CD4-positive, alpha-beta T cell treated with Interleukin-21 for 1 hour (primary cell): ENCODE results near the gene SLC27A4.
A peak's percentile ranks its signal among the peaks of the same experiment; 100 is the strongest.

Experiments
- DNase-seq: peaks from one replicate; pipeline ENCODE4 v3.0.0-alpha.2; 2020

Gene SLC27A4

DNA sequence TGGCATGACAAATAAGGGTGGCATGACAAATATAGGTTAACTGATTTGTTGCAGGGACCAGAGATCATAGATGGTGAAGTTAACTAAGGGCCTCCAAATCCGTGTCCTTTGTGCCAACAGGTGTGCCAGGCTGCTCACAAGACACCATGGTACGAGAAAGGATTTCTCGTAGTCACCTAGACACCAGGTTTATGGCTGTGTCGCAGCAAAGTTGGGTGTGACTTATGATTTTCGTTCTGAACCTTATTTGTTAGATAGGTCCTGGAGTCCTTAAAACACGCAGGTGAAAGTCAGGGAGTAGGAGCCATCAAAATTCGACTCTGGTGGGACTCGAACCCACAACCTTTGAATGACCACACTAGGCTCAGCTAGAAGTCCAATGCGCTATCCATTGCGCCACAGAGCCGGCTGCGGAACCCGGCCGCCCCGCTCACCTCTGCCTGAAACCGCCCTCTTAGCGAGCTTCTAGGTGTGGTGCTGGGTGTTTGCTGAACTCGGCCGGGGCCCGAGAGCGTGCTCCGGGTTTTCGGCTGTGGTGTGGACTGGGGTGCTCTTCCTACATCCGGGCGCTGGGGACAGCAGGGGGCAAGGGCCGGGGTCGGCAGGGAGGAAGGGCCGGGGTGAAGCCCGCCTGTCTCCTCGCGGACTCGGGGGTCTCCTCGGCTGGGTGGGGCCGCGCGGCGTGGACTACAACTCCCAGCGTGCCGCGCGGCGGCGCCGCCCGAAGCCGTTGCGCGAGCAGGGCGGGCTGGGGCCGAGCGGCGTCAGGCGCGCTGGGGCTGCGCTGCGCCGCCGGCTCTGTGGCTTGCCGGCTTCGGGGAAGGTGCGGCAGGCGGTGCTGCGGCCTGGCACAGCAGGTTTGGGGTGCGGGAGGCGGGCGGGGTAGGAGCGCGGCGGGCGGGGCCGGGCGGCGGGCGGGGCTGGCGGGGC lies at the start of gene SLC27A4:
Gene SLC27A4, plus strand, starts transcription at position 767 of the 930 bp plus-strand sequence. CDS start 2,606 bp downstream, outside the sequence.
- DNase-seq = peak; percentile 86

DNA sequence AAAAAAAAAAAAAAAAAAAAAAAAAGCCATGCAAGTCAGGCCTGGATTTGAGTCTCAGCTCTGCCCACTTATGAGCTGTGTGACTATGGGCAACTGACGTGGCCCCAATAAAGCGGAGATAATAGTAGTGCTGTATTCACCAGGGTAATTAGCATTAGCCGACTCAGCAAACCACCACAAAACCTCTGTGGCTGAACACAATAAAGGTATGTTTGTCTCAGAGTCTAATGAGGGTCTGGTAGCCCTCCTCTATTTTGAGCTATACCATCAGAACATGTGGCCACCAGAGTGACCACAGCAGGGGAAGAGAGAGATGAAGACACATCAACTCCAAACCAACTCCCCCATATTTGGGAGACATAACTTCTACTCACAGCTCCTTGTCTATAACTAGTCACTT lies 48.3 kb upstream of the SLC27A4 start:
- DNase-seq = no peak

DNA sequence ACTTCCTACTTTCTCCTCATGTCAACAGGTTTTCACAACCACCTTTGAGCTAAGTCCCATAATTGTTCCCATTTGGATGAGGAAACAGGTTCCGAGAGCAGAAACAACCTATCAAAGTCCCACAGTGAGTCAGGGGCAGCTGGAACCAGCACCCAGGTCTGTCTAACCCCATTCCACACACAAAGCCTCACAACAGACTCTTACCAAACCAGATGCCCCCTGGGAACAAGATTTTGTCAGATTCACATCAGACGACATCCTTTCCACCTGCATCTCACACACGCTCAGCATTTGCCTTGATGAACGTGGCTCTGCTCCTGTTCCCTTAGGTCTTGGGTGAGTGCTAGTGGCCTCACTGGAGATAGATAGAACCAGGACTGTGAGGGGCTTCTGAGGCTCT lies 47.2 kb upstream of the SLC27A4 start:
- no peak for DNase-seq

DNA sequence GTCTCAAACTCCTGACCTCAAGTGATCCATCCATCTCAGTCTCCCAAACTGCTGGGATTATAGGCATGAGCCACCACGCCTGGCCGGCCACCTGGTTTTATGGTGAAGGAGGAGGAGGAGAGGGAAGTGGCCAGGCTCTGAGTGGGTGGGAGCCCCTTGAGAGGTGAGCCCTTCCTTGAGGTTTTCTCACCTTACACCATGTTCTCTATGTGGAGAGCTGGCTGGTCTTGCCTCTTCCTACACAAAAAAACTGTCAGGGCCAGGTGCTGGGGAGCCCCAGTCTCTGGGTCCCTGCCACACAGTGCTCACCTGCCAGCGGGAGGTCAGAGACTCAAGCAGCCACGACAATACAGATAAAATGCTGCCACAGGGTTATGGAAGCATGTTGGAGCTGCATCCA lies 46.2 kb upstream of the SLC27A4 start:
- DNase-seq = no peak

DNA sequence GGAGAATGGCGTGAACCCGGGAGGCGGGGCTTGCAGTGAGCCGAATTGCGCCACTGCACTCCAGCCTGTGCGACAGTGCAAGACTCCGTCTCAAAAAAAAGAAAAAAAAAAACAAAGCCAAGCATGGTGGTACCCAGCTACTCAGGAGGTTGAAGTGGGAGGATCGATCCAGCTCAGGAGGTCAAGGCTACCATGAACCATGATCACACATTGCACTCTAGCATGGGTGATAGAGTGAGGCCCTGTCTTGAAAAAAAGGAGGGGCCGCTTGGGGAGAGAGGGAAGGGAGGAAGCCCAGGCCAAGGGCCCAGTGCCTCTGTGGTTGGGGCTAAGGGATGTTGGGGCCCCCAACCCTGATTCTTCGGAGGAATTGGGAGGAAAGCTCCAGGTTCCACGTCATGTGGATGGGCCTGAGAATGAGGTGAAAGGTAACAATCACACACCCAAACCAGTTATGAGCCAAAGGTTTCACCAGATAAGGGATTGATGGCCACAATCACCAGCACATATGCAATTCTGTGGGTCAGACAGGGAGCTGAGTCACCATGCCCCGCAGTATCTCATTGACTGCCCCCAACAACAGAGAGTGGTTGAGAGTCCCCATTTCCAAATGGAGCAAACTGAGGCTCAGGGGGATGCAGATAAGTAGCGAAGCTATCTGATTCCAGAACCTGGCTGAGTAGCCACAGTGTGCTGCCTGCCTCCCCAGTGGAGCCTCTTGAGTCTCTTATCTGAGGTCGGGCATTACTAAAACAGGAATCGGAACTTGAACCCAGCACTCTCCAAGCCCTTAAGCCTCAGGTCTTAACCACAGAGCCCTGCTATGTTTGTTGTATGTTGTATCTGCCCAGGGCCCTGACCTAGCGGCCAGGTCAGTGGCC lies 43.7 kb upstream of the SLC27A4 start:
- DNase-seq = no peak

DNA sequence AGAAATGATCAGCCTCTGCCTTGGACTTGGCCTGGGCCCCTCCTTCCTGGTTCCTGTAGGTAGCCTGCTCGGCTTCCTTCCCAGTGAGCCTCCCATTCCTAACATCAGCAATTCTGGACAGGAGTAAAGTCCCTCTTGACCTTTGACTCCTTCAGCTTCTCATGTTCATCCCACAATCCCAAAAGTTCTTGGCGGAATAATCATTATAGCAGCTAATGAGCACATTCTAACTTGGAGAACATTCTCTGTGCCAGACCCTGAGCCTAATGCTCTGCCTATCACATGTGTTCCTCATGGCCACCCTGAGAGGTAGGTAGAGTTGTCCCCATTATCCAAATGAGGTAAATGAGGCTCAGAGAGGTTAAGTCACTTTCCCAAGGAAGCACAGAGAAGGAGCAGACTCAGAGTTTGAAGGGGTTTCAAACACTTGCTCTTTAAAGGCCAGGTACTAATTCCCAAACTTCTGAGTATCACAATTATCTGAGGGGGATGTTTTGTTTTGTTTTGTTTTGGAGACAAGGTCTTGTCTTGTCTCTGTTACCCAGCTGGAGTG lies 43.0 kb upstream of the SLC27A4 start:
- no peak for DNase-seq

DNA sequence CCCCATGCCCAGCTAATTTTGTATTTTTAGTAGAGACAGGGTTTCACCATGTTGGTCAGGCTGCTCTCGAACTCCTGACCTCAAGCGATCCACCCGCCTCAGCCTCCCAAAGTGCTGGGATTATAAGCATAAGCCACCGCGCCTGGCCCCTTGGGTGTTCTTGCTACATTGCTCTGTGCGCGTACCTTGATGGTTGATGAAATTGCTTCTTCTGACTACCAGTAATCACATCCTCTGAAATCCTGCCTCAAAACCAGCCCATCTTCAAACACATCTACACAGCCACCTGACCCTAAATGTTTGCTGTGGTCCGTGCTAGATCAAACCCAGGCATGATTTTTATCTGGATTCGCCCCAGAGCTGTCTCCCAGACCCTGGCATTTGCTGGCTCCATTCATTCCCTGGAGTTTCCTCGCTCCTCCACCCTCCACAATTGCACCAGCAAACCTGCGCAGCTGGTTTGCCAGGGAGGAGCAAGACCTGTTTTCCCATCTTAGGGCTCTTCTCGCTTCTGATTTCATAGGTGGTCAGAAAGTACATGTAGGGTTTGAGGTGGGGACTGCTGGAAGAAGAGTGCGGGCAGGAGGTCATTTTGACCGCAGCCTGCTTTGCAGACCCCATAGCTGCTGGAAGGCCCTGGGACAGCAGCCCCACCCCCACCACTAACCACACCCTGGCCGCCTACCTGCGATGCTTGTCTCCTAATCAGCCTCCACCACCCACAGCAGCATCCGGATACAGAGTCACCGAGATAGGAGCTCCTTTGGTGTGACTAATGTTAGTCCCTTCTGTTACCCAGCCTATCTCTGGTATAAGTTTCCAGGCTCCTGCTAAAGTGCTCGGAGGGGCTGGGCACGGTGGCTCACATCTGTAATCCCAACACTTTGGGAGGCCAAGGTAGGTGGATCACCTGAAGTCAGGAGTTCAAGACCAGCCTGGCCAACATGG lies 41.5 kb upstream of the SLC27A4 start:
- no peak for DNase-seq

DNA sequence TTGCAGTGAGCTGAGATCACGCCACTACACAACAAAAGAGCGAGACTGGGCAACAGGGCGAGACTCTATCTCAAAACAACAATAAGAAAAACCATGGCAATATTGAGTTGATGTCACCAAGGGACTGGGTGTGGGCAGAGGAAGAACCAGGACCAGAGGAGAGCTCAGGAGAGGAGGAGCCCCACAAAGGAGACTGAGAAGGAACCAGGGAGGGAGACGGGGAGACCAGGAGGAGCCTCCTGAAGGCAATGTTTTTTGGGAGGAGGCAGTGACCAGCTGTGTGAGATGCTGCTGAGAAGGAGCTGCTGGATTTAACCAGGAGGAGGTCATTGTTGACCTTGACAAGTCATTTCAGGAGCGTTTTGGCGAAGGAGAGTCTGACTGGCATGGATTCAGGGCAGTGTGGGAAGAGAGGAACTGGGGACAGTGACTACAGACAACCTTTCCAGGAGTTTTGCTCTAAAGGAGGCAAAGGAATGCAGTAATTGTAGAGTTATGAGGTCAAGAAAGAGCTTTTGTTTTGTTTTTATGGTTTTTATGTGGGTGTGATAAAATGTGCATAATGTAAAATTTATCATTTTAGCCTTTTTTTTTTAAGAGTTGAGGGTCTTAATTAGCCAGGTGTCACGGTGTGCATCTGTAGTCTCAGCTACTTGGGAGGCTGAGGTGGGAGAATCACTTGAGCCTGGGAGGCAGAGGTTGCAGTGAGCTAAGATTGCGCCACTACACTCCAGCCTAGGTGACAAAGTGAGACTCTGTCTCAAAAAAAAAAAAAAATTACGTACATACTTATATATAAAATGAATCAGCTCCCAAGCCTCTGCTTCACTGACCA lies 36.0 kb upstream of the SLC27A4 start:
- no peak for DNase-seq

DNA sequence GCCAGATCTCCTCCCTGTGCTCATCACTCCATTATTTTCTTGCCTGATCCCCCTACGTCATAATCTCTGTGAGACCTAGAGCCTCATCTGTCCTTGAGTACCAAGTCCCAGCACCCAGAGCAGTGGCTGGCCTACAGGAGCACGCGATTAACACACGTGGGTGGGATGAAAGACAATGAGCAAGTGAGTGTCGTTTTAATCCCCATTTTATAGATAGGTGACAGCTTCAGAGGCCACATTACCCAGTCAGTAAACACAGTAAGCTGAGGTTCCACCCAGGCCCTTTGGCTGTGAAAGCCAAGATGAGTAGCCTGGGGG lies 35.4 kb upstream of the SLC27A4 start:
- no peak for DNase-seq

DNA sequence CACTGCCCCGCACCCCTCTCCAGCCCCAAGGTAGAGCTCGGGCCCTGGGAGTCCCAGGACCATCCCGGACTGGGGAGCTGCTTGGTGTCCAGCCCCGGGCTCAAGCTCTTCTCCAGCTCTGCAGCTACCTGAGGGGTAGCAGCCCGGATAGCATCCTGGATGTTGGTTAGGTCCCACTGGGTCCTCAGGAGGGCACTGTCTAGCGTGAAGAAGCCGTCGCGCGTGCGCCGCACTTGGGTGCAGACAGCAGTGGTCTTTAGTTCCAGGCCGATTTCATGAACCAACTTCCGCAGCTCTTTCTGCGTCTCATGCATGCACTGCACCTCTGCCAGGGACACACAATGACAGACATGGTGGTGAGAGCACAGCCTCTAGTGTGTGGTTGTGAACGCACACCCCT lies 30.8 kb upstream of the SLC27A4 start:
- DNase-seq = no peak

DNA sequence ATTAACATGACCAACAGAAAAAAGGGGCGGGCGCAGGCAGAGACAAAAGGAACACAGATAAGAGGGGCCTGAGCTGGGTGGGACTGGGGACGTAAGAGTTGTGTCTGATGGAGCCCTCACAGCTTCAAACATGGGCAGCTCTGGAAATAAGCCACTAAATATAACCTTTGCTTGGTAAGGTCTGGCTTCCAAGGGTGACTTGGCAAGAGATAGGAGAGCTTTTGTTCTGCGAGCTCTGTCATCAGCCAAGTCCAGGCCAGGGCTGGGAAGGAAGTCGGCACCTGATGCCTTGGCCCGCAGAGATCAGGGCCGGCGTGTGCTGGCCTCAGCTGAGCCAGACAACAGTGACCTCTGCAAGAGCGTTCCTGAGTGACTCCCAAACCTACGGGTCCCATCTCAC lies 29.9 kb upstream of the SLC27A4 start:
- no peak for DNase-seq

DNA sequence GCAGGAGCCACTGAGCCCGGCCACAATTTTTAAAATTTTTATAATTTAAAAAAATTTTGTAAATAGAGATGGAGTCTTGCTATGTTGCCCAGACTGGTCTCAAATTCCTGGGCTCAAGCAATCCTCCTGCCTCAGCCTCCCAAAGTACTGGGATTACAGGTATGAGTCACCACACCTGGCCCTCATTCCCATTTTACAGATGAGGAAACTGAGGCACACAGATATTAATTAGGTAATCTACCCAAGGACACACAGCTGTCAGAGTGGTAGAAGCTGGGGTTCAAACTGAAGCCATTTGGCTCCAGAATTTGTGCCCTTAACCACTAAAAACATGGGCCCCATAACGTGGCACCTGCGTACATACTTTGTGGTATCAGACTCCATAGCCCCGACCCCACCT lies 25.6 kb upstream of the SLC27A4 start:
- DNase-seq = no peak

DNA sequence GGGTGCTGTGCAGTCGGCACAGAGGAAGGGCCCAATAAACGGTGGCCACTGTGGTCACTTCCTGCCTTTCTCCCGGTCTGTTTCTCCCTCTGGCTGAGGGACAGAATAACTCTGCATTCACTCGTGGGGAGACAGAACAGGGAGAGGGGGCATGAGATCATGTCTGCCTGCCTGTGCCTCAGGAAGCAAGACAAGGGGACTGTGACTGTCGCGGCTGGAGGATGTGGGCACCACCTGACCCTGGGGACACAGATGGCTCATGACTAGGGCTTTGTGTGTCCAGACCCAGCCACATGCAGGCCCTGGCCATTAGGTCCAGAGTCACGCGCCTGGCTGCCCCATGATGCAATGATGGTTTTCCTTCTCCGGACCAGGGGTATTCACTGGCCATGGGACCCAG lies 23.9 kb upstream of the SLC27A4 start:
- DNase-seq = no peak

DNA sequence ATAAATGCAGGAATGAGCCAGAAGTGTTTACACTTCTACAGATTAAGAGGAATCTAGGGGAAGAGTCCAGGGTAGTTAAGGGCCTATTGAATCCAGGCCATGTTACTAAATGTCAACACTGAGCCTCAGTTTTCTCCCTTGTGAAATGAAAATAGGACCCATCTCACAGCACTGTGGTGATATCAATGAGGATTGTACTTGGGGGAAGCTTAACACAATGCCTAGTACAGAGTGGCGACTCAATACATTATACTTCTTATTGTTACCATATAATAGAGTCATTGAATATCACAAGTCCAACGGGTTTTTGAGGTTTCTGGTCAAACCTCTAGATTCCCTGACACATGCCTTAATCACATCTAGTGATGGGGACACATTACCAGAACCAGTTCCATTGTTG lies 22.7 kb upstream of the SLC27A4 start:
- no peak for DNase-seq

DNA sequence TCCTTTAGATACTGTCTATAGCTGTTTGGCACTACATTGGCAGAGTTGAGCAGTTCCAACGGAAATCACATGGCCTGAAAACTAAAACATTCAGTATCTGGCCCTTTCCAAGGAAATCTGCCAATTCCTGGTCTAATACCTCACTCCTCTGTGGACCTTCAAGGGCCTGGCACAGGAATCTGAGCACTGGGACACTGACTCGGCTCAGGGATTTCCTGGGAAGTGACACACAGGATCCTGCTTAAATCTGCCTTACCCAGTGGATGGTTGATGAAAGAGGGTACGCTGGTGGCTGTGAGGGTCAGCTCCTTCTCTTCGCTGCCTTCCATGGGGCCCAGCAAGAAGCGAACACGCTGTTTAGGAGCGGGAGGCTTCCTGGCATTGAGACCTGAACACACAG lies 19.0 kb upstream of the SLC27A4 start:
- no peak for DNase-seq

DNA sequence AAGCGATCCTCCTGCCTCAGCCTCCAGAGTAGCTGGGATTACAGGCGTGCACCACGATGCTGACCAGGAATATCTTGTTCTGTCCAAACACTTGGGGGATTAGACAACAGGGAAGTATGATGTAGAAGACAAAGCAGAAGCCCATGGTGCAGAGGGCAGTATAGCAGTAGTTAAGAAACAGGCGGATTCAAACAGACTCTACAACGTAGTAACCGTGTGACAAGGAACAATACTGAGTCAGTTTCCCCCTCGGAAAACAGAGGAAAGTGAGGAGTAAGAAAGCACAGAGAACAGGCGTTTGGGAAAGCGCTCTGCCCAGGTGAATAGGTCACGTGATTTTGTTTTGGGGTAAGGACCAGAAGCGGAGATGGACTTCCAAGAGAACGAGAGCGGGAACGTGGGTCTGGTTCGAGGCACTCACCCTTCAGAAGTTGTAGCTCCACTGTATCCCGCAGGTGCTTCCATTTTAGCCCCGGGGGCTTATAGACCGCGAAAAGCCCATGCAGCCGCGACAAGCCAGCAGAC lies 18.4 kb upstream of the SLC27A4 start:
- DNase-seq = no peak

DNA sequence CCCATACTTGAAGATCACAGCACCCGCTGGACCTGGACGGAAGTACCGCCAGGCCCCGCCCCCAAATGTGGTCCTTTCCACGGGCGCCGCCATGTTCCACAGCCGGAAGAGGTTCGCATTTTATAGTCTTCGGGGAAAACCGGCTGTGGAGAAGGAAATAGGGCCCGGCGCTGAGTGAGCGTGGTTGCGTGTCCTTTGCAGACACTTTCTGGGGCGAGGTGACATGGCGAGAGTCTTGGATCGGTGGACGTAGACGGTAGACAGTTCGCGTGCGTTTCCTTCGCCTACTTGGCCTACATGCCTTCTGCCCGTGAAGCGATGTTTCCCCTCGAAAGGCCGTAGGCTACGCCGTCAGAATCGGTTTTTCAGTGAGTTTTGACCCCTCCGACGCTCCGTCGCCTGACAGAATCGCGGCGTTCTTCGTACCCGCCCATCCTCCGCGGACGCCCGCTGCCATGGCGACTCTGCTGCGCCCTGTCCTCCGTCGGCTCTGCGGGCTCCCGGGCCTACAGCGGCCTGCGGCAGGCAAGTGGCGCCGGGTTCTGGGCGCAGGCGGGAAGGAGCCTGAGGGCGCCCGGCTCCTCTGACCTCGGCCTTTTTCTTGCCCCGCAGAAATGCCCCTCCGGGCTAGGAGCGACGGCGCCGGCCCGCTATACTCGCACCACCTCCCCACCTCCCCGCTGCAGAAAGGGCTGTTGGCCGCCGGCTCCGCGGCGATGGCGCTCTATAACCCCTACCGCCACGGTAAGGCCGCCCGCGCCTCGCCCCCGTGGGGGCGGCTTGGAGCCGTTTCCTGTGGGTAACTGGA lies 17.7 kb upstream of the SLC27A4 start, which contains the start of the genes COQ4 and TRUB2:
Gene COQ4, plus strand, starts transcription at position 436 of the 808 bp plus-strand sequence. Its CDS starts 20 bp downstream, at position 456.
Gene TRUB2, minus strand, starts transcription at position 44 of the 808 bp plus-strand sequence. Its CDS starts 39 bp downstream, at position 5.
- peak; percentile 94 for DNase-seq

DNA sequence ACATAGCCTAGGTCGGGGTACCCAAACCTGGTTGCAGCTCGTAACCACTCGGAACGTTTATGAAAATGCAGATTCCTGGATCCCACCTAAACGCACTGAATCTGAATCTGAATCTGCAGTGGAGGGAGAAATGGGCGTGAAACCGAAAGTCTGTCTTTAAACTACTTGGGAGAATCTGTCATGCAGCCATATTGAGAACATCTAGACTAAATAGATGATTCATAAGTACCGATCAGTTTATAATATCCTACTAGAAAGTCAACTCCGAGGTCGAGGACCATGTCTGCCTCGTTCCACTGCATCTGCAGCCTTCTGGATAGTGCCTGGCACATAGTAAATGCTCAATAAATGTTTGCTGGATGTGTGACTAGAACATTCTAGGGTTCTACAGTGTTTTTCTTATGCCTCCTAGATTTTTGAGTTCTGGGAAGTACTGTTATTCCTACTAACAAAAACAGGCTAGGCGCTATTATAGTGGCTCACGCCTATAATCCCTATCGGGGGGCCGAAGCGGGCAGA lies 17.1 kb upstream of the SLC27A4 start:
- DNase-seq = no peak

DNA sequence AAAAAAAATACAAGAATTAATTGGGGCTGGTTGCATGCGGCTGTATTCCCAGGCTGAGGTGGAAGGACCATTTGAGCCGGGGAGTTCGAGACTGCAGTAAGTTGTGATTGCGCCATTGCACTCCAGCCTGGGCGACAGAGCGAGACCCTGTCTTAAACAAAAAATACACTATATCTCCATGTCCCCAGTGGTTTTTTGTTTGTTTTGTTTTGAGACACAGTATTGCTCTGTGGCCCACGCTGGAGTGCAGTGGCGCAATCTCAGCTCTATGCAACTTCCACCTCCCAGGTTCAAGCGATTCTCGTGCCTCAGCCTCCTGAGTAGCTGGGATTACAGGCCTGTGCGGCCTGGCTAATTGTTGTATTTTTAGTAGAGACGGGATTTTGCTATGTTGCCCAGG lies 16.5 kb upstream of the SLC27A4 start:
- no peak for DNase-seq

DNA sequence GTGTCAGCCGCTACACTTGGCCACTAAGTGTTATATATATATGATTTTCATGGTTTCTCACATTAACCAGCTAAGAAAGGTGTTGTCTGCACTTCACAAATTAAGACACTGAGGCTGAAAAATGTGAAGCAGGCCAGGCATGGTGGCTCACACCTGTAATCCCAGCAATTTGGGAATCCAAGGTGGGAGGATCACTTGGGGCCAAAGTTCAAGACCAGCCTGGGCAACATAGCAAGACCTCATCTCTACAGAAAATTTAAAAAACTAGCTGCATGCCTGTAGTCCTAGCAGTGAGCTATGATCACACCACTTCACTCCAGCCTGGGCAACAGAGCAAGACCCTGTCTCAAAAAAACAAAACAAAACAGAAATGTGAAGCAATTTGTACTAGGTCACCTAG lies 15.9 kb upstream of the SLC27A4 start:
- no peak for DNase-seq
